GM12891 (cell line): ENCODE data around the gene TTC13.

Experiments
- PAX5 ChIP-seq: IDR thresholded peaks from 2 replicates; pipeline ENCODE4 v1.6.1; 2011; ENCODE audit warnings: low read length, moderate library complexity, mild to moderate bottlenecking; ENCODE audit not compliant: insufficient read depth, severe bottlenecking
- POLR2A ChIP-seq: IDR thresholded peaks from 2 replicates; pipeline ENCODE4 v1.6.1; 2011; ENCODE audit warnings: low read depth, low read length, control low read depth
- POLR2AphosphoS5 ChIP-seq: IDR thresholded peaks from 2 replicates; pipeline ENCODE4 v1.6.1; 2011; ENCODE audit warnings: low read depth, low read length, control low read depth
- POU2F2 ChIP-seq: IDR thresholded peaks from 2 replicates; pipeline ENCODE4 v1.6.1; 2011; ENCODE audit warnings: low read depth, mild to moderate bottlenecking, control low read depth, low read length, moderate library complexity
- SPI1 ChIP-seq: IDR thresholded peaks from 2 replicates; pipeline ENCODE4 v1.6.1; 2011; ENCODE audit warnings: low read depth, low read length, control low read depth
- TAF1 ChIP-seq: IDR thresholded peaks from 2 replicates; pipeline ENCODE4 v1.6.1; 2011; ENCODE audit warnings: low read depth, low read length, control low read depth

- TF ChIP-seq POLR2A (no peak), TAF1 (no peak), POLR2AphosphoS5 (no peak), POU2F2 (no peak), SPI1 (no peak), PAX5 (no peak)
Measured at GRCh38 chr1:230940848-230941247, 37.8 kb downstream of the TTC13 start.
